HG03432 (cell line): ENCODE results near the gene LCT.
"Not testable (repeated sequence)": the region's sequence is repeated elsewhere in the genome, so short reads cannot be mapped to it uniquely, and the experiment has no call there.

Source experiments
- ATAC-seq: cut with Tn5 transposase; IDR thresholded peaks from one replicate; pipeline ENCODE4 v1.9.1; 2021; ENCODE audit warnings: mild to moderate bottlenecking, moderate library complexity; ENCODE audit not compliant: unreplicated experiment

The LCT gene

DNA sequence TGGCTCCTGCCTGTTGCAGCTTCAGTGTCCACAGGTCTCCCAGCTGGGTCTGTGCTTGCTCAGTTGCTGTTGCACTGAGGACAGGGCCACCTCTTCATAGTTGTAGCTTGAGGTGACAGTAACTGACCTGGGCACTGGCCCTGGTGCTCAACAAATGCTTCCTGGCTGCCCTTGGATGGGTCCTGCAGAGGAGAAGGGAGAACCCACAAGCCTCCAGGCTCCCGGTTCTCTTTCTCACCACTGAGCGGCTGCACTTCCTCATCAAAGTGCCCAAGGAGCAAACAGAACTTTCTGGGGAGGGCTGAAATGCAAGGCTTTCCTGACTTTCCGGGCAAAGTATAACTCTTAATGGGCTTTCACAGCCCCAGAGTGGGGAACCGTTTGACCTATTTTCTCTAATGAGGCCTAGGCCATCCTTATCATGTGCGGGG is 38.7 kb downstream of the LCT start:
- no peak for ATAC-seq

DNA sequence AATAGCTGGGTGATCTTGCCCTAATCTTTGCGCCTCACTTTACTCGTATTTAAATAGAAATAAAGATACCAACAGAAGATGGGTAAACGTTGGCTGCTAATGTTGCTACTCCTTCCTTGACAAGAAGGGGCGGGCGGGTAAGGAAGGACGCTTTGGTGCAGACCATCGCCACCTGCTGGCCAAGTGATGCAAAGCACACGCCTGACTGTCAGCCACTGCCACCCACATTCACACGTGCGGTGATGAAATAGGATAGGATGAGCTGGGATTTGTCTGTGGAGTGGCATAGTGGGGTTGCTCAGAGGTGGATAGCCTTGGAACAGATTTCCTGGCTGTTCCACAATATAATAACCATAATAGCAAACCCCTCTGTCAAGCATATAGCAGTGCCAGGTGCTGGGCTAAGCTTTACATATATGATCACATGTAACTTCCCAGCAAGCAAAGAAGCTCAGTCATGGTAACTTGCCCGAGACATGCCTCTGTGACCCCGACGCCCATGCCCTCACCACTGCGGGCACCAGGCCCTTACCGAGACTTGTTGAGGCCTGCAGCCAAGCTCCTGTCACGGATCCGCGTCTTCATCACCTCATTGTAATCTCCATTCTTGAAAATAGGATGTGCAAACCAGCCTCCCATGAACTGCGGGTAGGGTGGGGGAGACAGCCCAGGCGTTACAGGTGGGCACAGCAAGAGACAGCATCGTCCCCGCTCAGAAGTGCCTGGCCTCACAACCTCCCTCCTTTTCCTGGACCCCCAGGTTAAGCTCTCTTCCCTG is 39.3 kb downstream of the LCT start:
- peak; percentile 71 for ATAC-seq

DNA sequence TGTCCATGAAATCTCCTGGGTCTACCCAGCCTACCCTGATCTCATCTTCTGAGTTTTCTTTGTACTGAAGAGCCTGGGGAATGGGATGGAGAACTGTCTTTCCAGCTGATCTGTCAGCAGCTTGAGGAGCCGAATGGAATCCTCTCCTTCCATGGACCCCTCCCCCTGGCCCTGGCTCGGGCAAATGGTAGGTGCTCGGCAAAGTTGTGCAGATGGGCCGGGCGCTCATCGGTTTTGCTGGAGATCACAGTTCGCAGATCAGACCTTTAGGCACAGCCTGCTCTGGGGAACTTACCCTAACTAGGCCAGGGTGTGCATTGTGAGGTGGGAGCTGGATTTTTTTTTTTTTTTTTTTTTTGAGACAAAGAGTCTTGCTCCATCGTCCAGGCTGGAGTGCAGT is 40.4 kb downstream of the LCT start:
- ATAC-seq: no peak

DNA sequence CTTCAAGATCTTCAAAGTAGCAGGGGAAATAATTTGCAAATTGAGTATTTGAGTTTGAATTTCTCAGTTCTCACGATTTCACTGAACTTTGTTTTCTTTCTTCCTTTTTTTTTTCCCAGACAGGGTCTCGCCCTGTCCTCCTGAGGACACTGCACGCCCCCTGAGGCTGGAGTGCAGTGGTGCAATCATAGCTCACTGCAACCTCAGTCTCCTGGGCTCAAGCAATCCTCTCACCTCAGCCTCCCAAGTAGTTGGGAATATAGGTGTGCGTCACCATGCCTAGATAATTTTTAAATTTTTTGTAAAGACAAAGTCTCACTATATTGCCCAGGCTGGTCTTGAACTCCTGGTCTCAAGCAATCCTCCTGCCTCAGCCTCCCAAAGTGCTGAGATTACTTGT is 41.3 kb downstream of the LCT start:
- not testable (repeated sequence) for ATAC-seq

DNA sequence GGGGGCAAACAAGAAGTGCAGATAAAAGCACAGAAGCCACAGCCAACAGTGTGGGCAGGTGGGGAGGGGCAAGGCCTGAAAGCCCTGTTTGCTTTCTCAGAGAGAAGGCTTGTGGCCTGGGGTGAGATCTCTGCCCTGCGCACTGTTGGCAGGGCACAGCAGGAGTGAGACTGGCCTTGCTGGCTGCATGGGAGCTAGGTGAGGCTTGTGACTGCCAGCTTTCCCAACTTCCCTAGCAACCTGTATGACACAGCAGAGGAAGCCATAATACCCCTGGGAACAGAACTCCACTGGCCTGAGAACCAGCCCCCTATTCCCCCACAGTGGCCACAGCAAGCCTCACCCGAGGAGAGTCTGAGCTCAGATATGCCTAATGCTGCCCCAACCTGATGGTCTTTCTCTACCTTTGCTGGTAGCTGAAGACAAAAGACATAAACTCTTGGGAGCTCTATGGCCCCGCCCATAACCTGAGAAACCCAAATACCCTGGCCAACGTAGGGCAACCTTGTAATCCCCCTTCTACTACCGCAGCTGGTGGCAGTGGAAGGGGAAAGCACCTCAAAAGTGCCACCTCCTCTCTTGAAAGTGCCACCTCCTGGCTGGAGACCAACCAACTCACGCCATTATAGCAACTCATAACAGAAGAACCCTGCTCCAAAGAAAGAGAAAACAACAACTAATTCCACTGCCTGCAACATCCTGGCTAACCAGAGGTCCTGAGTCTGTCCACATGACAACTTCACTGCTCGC is 44.4 kb downstream of the LCT start:
- peak; percentile 60 for ATAC-seq

DNA sequence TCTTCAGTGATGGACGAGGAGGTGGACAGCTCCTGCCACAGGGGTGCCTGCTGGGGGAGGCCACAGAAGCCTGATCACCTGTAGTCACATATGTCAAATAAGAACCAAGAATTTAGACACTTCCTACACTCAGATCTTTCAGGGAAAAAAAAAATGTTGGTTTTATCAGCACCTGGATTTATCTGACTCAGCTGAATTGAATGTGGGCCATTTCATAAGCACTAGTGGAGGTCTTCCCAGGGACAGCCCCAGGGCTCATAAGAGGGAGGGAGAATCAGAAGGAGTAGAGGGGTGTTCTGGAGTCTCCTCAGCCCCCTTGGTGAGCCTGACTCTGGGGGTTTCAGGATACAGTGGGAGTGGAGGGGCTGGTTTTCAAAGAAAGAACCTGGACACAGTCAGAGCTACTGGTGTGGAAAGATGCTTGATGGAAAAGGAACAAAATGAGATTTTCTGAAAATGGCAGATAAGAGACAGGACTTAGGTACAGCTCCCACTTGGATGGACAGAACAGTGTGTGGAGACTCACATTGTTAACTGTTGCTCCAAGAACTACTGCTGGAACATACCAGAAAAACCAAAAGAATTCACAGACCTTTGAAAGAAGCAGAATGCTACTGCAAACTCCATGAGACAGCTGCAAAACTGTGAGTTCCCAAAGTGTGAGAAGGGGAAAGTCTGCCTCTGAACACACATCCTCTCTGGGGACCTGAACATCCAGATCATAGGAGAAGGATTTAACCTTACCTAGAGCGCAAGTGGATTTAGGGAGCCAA is 45.4 kb downstream of the LCT start:
- ATAC-seq: no peak

DNA sequence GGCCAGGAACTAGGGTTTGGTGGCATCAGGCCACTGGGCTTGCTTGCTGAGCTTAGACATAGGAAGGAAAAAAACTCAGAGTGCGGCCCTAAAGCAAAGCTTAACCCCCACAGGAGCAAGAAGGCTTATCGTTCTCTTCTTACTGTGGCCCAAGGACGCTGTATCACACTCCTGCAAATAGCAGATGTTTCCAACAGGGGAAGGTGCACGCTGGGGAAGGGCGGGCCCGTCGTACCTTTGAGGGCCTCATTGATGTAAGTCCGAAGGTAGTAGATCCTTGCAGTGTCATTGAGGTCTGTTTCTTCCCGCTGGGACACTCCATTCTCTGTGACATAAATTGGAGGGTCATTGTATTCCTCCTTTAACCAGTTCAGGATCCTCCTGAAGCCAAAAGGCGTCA is 46.6 kb downstream of the LCT start:
- no peak for ATAC-seq

DNA sequence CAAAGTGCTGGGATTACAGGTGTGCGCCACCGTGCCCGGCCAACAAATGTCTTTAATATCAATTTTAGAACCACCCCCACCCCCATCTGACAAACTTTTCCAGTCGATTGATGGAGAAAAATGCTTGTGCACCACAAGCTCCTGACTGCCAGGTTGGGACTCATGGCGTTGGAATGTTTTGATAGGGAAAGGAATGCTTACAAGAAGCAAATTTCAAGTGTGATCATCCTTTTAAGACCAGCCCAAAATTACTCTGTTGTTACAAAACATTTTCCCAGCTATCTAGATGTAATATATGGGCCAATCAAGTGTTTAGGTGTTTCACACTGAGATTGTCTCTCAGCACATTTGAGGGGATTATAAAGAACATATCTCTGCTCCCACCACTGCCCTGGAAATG is 50.2 kb downstream of the LCT start:
- ATAC-seq: no peak

DNA sequence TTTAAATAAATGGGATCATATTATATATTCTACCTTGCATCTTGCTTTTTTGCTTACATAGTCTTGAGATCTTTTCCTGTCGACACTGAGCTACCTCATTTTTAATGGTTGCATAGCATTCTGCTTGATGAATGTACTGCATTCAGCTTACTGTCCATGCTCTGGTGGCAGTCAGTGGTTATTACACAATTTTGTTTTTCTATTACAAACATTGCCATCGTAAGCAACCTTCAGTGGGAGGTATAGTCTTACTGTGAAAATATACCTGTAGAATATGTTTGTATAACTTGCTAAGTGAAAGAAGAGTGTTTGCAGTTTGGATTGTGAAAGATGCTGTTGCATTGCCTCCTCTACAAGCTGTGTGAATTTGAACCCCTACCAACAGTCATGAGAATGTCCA is 52.0 kb downstream of the LCT start:
- no peak for ATAC-seq

DNA sequence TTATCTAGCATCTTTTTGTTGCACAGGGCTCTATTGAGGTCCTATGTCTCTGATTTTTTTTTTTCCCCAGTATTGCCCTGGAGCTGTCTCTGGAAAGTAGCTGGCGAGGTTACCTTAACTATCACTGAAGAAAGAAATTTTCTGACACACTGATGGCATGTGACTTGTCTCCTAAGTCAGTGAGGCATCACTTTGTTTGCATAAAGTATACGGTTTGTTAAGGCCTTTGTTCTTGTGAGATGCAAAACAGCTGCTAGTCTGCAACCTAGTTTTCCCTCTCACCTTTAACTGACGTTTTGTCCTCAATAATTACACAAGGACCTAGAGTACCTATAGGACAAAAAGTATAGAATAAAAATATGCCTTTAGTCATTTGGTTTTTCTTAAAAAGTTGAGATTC is 53.5 kb downstream of the LCT start:
- peak; percentile 49 for ATAC-seq

DNA sequence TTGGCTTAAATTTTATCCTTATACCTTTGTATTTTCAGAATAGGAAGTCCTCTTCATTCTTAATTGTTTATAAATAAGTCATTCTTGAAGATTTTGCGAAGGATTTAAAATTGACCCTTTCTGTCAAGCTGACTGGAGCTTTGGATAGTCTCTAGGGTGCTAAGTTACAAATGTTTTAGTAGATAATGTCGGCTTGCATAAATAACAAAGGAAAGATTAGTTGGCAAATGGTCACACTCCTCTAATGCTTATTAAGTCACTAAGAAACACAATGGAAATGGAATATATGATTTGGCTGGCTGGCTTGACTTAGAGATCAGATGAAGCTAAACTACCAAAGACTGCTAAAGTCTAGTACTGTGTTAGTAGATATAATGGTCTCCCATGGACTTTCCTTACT is 54.8 kb downstream of the LCT start:
- no peak for ATAC-seq

DNA sequence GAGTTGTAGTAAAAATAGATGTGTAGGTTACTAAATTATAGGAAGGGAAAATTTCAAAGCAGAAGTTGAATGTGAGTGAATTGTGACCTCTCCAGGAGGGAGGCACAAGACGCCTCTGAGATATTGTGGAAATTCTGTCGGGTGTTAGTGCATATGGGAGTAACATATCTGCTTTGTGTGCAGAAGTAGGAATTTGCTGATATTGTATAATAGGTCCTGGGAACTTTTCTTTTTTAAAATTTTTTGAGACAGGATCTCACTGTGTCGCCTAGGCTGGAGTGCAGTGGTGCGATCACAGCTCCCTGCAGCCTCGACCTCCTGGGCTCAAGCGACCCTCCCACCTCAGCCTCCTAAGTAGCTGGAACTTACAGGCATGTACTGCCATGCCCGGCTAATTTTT is 60.6 kb downstream of the LCT start:
- no peak for ATAC-seq

DNA sequence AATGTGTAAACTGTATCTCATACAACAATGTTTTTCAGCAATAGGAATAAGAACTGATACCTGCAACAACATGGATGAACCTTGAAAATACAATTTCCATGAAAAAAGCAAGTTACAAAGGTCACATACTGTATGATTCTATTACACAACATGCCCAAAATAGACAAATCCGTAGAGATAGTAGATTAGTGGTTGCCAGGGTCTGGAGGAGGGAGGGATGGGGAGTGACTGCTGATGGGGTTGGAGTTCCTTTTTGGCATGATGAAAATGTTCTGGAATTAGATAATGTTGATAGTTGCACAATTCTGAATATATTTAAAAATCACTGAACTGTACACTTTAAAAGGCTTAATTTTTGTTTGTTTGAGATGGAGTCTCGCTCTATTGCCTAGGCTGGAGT is 61.6 kb downstream of the LCT start:
- ATAC-seq: no peak

DNA sequence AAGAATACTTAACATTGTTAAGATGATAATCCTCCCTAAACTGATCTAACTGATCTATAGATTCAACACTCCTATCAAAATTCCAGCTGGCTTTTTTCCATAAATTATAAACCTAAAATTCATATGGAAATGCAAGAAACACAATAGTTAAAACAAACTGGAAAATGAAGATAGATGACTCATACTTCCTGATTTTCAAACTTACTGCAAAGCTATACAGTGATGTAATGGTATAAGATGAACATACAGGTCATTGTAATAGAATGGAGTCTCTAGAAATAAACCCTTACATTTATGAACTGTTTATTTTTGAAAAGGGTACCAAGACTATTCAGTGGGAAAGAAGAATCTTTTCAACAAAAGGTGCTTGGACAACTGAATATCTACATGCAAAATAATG is 63.1 kb downstream of the LCT start:
- ATAC-seq: no peak

DNA sequence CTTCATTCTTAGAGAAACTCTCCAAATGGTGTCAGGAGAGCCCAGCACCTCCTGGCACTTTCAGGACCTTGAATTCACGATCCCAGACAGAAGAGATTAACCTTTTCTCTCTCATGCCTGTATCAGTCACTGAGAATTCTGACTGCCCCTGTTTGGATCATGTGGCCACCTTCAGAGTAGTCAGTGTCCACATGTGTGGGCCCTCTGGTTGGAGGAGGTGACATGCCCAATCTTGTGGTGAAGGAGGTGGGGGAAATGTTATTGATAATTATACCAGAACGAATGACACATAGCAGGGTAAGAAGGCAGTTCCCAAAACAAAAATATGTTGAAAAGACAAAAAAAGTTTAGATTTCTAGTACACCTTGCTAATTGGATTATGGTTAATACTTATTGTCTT is 63.7 kb downstream of the LCT start:
- no peak for ATAC-seq

DNA sequence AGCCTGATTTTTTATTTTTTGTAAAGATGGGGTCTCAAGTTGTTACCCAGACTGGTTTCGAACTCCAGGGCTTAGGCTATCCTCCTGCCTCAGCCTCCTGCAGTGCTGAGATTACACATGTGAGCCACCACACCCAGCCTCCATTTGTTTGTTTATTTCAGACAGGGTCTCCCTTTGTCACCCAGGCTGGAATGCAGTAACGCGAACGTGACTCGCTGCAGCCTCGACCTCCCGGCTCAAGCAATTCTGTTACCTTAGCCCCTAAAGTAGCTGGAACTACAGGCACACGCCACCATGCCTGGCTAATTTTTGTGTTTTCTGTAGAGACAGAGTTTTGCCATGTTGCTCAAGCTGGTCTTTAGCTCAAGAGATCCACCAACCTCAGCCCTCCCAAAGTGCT is 68.1 kb downstream of the LCT start:
- no peak for ATAC-seq

DNA sequence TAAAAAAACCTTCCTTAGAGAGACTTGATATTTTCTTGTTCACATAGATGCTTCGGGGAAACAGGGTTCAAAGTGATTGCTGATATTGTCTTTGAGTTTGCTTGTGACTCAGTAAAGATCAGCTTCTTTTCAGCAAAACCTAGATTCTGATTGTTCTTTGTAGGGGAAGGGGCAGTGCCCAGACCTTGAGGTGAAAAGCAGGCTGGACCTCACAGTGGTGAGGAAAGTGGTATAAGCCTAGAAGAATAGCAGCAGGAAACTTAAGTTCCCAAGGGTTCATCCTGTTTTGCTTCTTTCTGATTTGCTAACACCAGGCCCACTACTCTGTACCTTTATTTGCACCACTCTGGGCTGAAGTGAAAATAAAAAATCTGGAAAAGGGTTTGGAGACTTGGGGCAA is 74.5 kb downstream of the LCT start:
- no peak for ATAC-seq

DNA sequence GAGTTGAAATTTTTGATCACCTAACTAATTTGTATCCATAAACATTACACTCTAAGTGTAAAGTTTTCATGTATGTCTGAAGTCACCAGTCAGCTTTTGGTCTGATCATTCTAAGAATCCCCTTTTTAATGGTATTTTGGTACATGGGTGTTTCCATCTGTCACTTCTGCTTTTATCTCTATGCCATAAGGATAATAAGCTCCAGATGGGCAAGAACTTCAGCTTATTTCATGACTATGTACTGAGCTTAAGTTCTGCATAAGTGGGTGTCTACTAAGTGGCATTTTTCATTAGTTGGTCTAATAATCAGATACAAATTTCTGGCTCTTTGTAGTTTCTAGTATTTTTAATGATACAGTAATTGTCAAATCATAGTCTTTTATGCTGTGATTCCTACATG is 75.0 kb downstream of the LCT start:
- ATAC-seq: no peak

DNA sequence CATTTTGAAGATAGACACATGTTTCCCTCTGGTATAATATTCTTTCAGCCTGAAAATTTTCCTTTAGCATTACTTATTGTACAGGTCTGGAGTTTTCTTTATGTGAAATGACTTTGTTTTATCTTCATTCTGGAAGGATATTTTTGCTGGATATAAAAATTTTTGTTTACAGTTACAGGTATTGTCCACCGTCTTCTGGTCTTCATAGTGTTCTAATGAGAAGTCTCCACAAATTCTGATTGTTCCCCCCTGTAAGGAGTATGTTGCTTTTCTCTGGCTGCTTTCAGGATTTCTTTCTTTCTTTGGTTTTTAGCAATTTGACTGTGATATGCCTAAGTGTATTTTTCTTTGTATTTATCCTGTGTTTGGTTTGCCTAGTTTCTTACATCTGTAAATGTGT is 80.3 kb downstream of the LCT start:
- ATAC-seq: no peak

DNA sequence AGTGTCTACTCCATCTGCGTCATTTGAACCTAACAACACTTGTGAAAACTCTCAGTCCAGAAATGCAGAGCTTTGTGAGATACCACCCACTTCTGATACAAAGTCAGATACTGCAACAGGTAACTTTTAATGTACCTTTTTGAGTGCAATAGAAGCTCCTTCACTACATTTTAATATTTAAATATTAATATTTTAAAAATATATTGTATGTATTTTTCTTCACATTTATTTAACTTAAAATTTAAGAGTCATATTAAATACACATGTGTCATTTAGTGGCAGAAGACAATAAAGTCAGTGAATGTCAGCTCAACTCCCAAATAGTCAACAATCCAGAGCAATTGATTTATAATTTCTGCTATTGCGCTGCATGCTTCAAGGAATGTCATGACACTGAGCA is 81.4 kb downstream of the LCT start:
- ATAC-seq: no peak

DNA sequence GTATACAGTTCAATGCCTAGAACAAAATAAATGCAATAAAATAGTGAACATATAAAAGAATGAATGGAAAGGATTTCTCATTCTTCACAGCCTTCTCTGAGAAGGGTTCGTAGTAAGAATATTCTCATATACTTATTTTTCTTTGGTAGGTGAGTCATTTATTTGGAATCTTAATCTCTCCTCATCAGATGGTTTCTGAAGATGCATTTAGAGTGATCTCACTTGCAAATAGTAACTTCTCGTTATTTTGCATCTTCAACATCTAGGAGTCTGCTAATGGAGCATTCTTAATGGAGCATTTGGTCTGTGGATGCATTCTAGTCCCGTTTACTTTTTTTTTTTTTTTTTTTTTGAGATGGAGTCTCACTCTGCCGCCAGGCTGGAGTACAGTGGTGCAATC is 91.4 kb downstream of the LCT start:
- no peak for ATAC-seq

DNA sequence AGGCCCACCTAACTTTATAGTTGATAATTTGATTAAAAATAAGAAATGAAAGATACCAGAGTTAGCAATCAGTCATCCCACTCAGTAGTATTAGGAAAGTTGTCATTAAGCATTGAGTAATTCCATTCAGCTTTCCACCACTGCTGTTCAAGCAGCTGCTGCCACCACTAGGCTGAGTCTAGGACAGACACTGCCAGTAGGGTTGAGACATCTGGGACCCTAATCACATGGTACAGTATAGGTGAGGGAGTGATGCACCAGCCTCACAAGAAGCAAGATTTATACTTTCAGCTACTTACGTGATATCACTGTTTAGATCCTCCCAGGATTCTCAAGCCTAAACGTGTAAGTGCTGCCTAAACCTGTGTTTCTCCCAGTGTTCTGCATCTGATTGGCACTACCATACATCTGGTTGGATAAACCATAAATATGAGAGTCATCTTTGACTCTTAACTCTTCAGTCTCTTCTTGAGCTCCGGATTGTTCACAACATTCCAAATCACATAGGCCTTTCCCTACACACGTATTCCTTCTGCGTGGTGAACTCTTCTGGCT is 92.1 kb downstream of the LCT start:
- ATAC-seq: no peak
